ENCODE results near the gene PCNT. TPM values are rescaled to one million over a fixed set of nuclear protein-coding genes. Genes with fewer than 3 reads are reported as not detected.

PCNT gene
- total and polyA plus RNA-seq, 2 of the 8 experiments (the other 6 are each of a cell fraction or from before 2014, with no cell fraction given): 9.9 to 45.1 TPM

GRCh38 chr21:46386734-46387088 lies 62.8 kb downstream of the PCNT start:
- ChIA-PET CTCF (ENCODE audit: partially characterized antibody) (interaction anchor here (1.1 to 1.2 kb wide), 2 partner anchors 25 to 169 kb away, joined by 3 to 4 read pairs; no protein-coding TSS in a partner anchor), POLR2A (ENCODE audit: partially characterized antibody) (no interaction called here)

More at GRCh38 chr21:46386734-46387088, 62.8 kb downstream of the PCNT start:
- Histone ChIP-seq H3K9ac (replicated peaks in 1 of 4; ENCODE audit: extremely low read depth in 1 of 4, low read depth in 3 of 4, low read length in 3 of 4) (no peak overlapping the region), H3K4me3 (ENCODE audit: extremely low read depth in 1 of 4, insufficient read depth in 2 of 4, low read depth in 3 of 4, low read length in 4 of 4) (no peak overlapping the region), H3K14ac (ENCODE audit: insufficient read length) (no peak overlapping the region), H3K36me3 (ENCODE audit: control insufficient read depth in 2 of 4, insufficient read depth in 4 of 4, low read length in 3 of 4) (peaks cover 2 to 28% (median 13%) of the 10 kb centered on the region in 4 experiments; a peak in 6 of 8 replicates), H3K79me1 (ENCODE audit: low read depth, low read length) (peaks cover 21% of the 10 kb centered on the region), H3K4me2 (ENCODE audit: insufficient read depth in 1 of 2, low read depth in 2 of 2, low read length in 2 of 2) (no peak overlapping the region), H2BK20ac (ENCODE audit: low read length) (no peak overlapping the region), H3K18ac (ENCODE audit: extremely low read depth, low read length) (no peak overlapping the region), H2AK5ac (ENCODE audit: low read depth, low read length) (no peak overlapping the region), H3K23me2 (ENCODE audit: low read depth, low read length) (no peaks in the 10 kb centered on the region), H4K91ac (replicated peaks; ENCODE audit: insufficient read length, low read length) (no peak overlapping the region), H4K20me1 (replicated peaks in 1 of 2; ENCODE audit: control insufficient read depth in 1 of 2, insufficient read depth in 2 of 2, low read length in 2 of 2) (peaks cover 0 to 6% of the 10 kb centered on the region in 2 experiments), H2BK12ac (ENCODE audit: low read depth, low read length) (no peak overlapping the region), H2BK15ac (ENCODE audit: low read length) (no peak overlapping the region), H3K27ac (ENCODE audit: low read depth, low read length) (no peak overlapping the region; the same call in 1 of the 2 replicates), H3K4ac (replicated peaks; ENCODE audit: insufficient read length, low read depth, low read length) (no peak overlapping the region), H4K8ac (ENCODE audit: extremely low read depth, insufficient read depth, low read length) (0 out of 2 replicates have a peak overlapping the region, but pooled peaks have one; percentile 25), H3K9me3 (ENCODE audit: insufficient read depth in 2 of 2, low read depth in 1 of 2, low read length in 1 of 2) (peaks cover 10 to 18% of the 10 kb centered on the region in 2 experiments; a peak in 2 of 4 replicates), H2BK120ac (replicated peaks; ENCODE audit: low read depth, low read length) (no peak overlapping the region), H3K23ac (ENCODE audit: insufficient read length) (no peak overlapping the region), H3K4me1 (replicated peaks in 1 of 4; ENCODE audit: control insufficient read depth in 3 of 4, insufficient read depth in 4 of 4, low read length in 3 of 4) (peaks cover 0 to 2% (median 2%) of the 10 kb centered on the region in 4 experiments; a peak in 2 of 7 replicates), H3K79me2 (ENCODE audit: control insufficient read depth in 1 of 2, insufficient read depth in 2 of 2, low read length in 2 of 2) (peaks cover 0 to 26% of the 10 kb centered on the region in 2 experiments; a peak in 3 of 4 replicates), H3K27me3 (replicated peaks in 1 of 4; ENCODE audit: control insufficient read depth in 3 of 4, extremely low read depth in 1 of 4, insufficient read depth in 3 of 4, low read length in 3 of 4) (no peaks in the 10 kb centered on the region), H3K56ac (replicated peaks; ENCODE audit: insufficient read length, low read depth, low read length) (no peak overlapping the region), H2BK5ac (ENCODE audit: low read depth, low read length) (no peak overlapping the region), H4K5ac (ENCODE audit: insufficient read length, low read depth, low read length) (no peak overlapping the region), H2AFZ (ENCODE audit: low read length) (no peak overlapping the region)
- FAIRE-seq (no peak), DNase-seq (ENCODE audit: low read depth in 1 of 2, low spot score in 2 of 2) (no peak)
- 95% methylated on average over 13 of the region's 13 CpGs; no CpG with 5 or more reads in 1 of the 2 experiments for WGBS, 2 experiments (ENCODE audit: extremely low coverage in 1 of 2, insufficient coverage in 1 of 2, insufficient read length in 1 of 2, insufficient replicate concordance in 2 of 2, low coverage in 1 of 2, low lambda C conversion rate in 2 of 2, missing lambda C conversion rate in 1 of 2)
- no peak for TF ChIP-seq EP300 (IDR thresholded peaks at IDR 0.05; ENCODE audit: borderline replicate concordance in 1 of 2, low read depth in 2 of 2, low read length in 2 of 2)
- no peak for TF ChIP-seq CHD2 (IDR thresholded peaks at IDR 0.05; ENCODE audit: low read length)
- no peak for TF ChIP-seq SAP30 (IDR thresholded peaks at IDR 0.05; ENCODE audit: insufficient read depth, insufficient replicate concordance, low read length)
- TF ChIP-seq MAFK (IDR thresholded peaks at IDR 0.05; ENCODE audit: low read depth, low read length): no peak
- no peak for TF ChIP-seq RNF2 (IDR thresholded peaks at IDR 0.05; ENCODE audit: borderline replicate concordance, low read depth, low read length, missing control alignments, poor library complexity, severe bottlenecking)
- TF ChIP-seq TAF7 (optimal IDR thresholded peaks at IDR 0.05; ENCODE audit: borderline replicate concordance, low read depth, low read length): no peak
- no peak for TF ChIP-seq ASH2L (IDR thresholded peaks at IDR 0.05; ENCODE audit: low read length)
